NCI-H510A treated with DMSO at 0.1 percent for 48 hours (cell line): ENCODE results near the gene NGEF.

Source experiments
- DNase-seq: peaks from one replicate; lab custom pipeline; 2025; lab: John Stamatoyannopoulos, UW

NGEF gene

DNA sequence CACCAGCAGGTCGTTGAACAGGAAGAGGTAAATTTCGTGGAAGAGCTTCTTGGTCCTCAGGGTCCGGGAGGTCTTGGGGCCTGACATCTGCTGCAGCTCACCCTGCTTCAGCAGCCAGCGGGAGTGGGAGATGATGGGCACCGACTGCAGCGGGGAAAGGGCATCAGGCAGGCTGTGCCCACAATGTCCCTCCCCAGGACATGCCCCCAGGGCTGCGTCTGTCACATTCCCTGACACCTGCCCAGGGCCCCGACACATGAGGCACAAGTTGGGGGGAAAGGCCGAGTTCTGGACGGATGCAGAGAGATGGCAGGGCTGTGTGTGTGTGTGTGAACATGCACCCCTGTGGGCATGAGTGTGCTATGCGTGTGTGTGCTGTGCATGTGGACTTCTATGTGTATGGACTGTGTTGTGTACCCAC lies 129.0 kb downstream of the NGEF start:
- DNase-seq = no peak

DNA sequence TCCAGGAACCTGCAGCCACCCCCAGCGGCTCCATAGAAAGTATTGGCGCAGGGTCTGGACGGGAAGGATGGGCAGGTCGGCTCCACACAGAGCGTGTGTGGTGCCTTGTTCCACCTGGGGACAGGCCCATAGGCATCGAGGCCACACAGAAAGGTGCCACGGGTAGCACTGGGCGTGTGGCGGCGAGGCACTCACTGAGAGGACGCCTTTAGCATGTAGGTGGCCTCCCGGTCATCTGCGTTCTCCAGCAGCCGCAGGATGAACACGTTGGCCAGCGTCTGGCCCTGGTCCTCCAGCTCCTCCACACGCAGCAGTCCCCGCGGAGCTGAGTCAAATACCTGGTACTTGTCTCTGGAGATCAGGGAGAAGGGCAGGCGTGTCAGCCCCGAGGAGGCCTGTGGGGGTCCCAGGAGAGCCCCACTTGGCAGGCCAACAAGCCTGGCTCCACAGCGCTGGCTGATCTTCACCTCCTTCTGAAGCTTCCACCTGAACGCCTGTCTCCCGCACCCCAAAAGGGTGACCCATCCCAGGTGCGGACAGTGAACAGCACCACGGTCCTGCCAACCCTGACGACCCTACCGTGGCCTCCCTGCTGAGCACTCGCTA lies 129.8 kb downstream of the NGEF start:
- DNase-seq = no peak

DNA sequence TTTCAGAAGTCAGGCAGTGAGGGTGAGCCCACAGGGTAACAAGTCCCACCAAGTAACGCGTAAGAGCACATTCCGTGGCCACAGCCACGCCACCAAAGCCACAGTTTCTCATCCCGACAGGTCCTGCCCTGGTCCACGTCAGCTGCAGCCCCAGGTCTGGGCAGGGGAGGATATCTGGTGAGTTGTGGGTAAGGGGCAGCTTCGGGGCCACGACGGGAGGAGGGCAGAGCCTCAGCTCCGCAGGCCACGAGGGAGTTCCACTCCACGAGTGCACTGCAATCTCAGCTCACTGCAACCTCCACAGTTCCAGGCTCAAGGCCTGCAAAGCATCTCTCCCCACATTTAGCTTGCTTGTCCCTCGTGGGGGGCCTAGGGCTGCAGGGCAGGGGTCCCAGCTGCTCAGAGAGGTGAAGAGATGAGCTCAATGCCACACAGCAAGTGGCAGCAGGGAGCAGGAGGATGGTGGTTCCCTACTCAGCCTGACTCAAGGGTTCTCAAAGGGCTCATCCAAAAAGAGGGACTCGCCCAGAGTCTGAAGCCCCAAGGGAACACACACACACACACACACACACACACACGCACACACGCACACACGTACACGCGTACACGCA lies 130.4 kb downstream of the NGEF start:
- DNase-seq = no peak

- no peak for DNase-seq
Measured at GRCh38 chr2:232882085-232882484, 131.0 kb downstream of the NGEF start.

DNA sequence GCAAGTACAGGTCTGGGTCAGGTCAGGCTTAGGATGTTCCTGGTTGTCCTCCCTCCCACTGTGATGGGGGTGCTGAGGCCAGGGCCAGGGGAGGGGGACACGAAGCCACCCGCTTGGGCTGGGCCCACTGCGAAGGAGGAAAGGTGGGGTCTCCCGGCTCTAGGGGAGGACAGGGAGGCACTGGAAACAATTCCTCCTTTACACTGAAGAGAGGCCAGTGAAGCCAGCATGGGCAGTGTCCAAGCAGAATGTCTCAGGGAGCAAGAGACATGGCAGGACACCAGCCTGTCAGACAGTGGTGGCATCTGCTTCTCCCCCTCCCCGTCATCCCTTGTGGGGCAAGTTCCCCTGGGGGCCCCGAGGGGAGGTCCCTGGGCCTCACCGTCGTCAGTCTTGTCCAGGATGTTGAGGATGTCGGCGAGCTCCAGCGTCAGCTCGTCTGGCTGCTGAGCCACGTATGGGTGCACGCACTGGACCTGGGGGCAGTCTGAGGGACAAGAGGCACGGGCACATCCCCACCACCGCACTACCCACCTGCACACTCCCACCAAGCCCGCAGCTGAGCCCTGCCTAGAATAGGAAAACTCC lies 132.2 kb downstream of the NGEF start:
- no peak for DNase-seq

- DNase-seq = no peak
Measured at GRCh38 chr2:232879618-232880494, 133.2 kb downstream of the NGEF start.

DNA sequence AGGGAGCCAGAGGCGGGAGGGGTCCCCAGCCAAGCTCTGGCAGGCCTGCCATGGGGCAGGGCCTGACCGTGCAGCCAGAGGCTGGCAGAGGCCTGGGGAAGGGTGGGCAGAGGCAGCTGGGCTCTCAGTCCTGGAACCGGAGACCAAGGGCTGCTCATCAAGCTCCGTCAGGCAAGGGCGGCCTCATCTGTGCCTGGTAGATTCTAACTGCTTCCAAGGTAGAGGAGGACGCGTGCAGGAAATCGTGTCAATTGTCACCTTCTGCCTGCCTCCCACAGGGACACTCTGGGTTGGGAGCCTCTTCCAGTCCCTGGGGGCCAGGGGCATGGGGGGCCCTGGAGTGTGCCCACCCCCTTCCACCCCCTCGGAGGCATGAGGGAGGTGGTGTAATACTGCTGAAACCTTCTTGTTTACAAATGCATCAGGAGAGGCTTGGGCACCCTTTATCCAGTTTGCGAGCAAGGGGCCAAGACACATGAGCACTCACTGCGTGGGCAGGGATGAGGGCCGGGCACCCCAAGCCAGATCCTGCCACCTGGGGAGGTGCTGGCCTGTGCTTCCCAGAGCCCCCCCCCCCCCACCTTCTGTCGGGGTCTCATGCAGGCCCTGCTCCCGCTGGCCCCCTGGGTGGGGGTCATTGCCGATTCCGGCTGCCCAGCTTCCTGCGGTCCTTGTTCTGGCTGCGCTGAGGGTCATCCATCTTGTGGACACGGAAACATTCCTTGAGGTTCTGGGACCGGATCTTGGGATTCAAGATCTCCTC lies 134.0 kb downstream of the NGEF start:
- no peak for DNase-seq

GRCh38 chr2:232877940-232878511 lies 135.0 kb downstream of the NGEF start:
- no peak for DNase-seq

- no peak for DNase-seq
Measured at GRCh38 chr2:232876978-232877441, 136.0 kb downstream of the NGEF start.

DNA sequence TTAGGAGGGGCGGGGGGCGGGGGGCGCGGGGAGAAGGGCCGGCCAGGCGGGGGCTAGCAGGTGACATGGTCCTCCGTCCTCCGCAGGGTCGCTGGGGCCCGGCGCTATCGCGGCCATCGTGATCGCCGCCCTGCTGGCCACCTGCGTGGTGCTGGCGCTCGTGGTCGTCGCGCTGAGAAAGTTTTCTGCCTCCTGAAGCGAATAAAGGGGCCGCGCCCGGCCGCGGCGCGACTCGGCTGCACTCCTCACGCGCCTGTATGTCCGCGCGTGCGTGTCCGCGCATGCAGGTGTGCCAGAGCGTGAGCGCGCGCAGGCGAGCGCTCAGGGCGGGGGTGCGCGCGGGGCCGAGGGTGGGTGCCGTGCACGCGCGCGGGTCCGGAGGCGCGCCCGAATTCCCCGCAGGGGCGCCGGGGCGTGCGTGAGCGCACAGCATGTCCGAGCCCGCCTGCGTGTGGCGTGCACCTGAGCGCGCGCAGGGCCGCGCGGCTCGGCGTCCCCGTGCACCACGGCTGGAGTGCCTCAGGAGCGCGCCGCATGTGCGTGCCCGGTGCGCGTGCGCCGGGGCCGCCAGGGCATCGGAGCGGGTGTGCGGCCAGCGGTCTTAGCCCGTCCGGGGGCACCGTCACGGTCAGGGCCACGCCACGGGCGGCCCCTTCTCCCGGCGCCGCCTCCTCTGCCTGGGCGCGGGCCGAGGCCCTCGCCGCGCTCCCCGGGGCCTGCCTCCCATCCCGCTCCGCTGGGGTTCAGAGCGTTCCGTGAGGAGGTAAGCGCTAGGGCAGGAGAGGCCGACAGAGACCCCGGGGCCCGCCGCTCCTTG lies 136.7 kb downstream of the NGEF start:
- no peak for DNase-seq

DNA sequence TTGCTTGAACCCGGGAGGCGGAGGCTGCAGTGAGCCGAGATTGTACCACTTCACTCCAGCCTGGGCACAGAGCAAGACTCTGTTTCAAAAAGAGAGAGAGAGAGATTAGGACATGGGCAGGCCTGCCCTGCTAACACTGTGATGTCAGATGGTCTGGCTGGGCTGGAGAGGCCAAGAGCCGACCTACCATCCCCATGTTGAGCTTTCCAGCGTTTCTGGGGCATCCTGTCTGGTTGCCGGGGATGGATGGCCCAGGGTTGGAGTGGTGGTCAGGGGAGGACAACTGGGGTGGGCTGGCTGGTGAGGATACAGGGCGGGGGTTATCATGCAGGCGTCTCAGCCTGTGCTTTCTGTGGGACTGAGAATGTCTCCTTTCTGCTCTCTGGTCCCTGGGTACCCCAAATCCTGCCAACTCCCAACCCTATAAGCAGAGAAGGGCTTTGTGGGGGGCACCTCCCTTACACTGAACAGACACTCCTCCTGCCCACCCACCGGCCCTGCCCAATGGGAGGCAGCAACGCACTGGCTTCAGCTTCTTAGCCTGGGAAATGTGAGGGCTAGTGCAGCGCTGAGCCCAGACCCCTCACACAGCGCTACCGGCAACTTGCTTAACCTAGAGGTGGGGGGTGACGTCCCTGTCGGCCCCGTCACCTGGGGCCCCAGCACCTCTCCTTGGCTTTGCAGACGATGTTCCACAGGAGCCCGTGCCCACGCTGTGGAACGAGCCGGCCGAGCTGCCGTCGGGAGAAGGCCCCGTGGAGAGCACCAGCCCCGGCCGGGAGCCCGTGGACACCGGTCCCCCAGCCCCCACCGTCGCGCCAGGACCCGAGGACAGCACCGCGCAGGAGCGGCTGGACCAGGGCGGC lies 137.6 kb downstream of the NGEF start:
- DNase-seq = no peak

GRCh38 chr2:232874677-232875223 lies 138.3 kb downstream of the NGEF start:
- no peak for DNase-seq

DNA sequence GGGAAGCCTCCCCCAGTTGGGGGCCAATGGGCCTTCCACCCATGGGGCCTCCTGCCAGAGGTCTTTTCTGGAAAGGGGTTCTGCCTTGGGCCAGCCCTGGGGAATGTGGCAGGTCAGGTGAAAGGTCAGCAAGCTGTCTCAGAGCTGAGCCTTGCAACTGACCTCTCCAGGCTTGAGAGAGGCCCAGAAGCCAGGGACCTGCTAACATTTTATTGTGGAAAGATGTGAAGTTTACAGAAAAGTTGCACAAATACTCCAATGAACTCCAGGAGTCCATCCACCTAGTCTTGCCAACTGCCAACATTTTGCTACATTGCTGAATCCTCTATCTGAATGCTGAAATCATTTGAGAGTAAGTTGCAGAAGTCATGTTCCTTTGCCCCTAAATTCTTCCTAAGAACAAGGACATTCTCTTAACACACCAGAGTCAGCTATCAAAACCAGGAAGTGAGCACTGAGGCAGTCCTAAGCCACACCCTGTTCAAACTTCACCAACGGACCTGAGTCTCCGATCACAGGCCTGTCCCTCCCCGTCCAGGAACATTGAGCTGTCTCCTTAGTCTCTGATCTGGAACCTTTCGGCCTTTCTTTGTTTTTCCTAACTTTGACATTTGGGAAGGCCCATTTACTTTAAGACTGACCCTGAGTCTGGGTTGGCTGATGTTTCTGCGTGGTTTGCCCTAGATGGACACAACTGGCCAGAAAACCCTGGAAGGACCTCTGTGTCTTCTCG lies 139.0 kb downstream of the NGEF start:
- DNase-seq = no peak

- no peak for DNase-seq
Measured at GRCh38 chr2:232873292-232873908, 139.7 kb downstream of the NGEF start.

GRCh38 chr2:232872826-232873225 lies 140.2 kb downstream of the NGEF start:
- no peak for DNase-seq

DNA sequence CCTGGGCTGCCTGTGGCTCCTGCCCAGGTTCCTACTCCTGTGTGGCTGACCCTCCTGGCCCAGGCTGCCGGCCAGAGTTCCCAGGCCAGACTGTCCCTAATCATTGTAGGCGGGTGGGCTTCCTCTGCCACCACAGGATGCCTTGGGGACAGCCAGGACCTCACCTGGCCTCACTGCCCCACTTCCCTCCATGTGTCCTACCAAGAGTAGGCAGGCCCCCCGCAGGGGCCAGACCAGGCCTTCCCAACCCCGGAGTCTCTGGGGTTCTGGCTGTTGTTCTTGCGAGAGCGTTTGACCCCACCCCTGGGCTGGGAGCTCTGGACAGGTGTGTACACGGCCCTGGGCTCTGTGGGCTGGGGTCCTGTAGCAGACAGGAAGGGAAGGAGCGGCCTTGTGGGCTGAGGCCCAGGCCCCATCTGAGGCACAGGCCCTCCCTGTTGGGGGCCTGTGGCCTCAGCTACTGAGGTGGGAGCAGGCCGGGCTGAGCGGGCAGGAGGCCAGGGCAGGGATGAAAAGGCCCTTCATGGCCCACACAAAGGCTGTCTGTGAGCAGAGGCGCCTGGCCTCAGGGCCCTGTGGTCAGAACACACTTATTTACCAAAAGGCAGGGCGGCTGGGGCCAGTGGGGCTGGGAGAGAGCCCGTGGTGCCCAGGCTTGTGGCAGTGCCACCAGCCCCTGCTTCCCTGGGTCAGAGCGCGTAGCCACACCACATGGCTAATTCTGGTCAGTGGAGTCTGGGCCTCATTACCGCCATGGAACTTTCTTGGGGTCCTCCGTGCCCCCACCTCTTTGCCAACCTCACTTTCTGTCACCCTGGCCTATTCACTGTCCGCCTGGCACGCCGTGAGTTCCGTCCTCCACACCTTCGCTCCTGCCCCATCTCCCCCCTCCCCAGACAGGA lies 141.0 kb downstream of the NGEF start:
- DNase-seq = no peak

- DNase-seq = no peak
Measured at GRCh38 chr2:232871418-232871834, 141.6 kb downstream of the NGEF start.
